Small intestine (tissue), 16 donors: ENCODE data around the gene ATF6. TPM values are rescaled to one million over a fixed set of nuclear protein-coding genes. Genes with fewer than 3 reads are reported as not detected.

Source experiments
- DNase-seq, 2 donors: peaks; one replicate each; pipeline versions ENCODE4 v3.0.0 to v3.0.0-alpha.2; 2013
- FAIRE-seq: peaks from 2 replicates; lab custom pipeline; 2012; peaks lifted over from hg19 to GRCh38; lab: Jason Lieb, UNC
- H3K27ac ChIP-seq, 3 donors: one replicate each; pipeline ENCODE4 v1.5.1; 2013; ENCODE audit warnings: low read length in 2 of 3, mild to moderate bottlenecking in 2 of 3, control low read depth in 1 of 3, inconsistent platforms in 1 of 3, low read depth in 1 of 3, moderate library complexity in 1 of 3
- H3K27me3 ChIP-seq, 3 donors: one replicate each; pipeline ENCODE4 v1.6.1; 2013; ENCODE audit warnings: low read length in 3 of 3, inconsistent platforms in 1 of 3; ENCODE audit not compliant: control insufficient read depth in 3 of 3, insufficient read depth in 3 of 3
- H3K36me3 ChIP-seq, 3 donors: one replicate each; pipeline ENCODE4 v1.6.1; 2013; ENCODE audit warnings: low read length in 3 of 3, inconsistent platforms in 1 of 3, low read depth in 1 of 3, mild to moderate bottlenecking in 1 of 3, moderate library complexity in 1 of 3; ENCODE audit not compliant: control insufficient read depth in 3 of 3, insufficient read depth in 2 of 3
- H3K4me1 ChIP-seq, 3 donors: one replicate each; pipeline ENCODE4 v1.6.1; 2013; ENCODE audit warnings: low read length in 2 of 3, inconsistent platforms in 1 of 3, low read depth in 1 of 3, mild to moderate bottlenecking in 1 of 3, moderate library complexity in 1 of 3; ENCODE audit not compliant: control insufficient read depth in 3 of 3, insufficient read depth in 2 of 3
- H3K4me3 ChIP-seq, 3 donors: one replicate each; pipeline ENCODE4 v1.5.1; 2013; ENCODE audit warnings: low read length in 3 of 3, control low read depth in 1 of 3, inconsistent platforms in 1 of 3, low read depth in 1 of 3, mild to moderate bottlenecking in 1 of 3, moderate library complexity in 1 of 3
- H3K9me3 ChIP-seq, 2 donors: one replicate each; pipeline ENCODE4 v1.6.1; 2013; ENCODE audit warnings: low read depth in 1 of 2, low read length in 1 of 2; ENCODE audit not compliant: control insufficient read depth in 2 of 2, insufficient read depth in 1 of 2
- WGBS, 3 donors: extraction: QIAGEN DNeasy Blood & Tissue Kit; methylation state at CpG; one replicate each; pipeline ENCODE4 v1.1.7; 2013; 5-methylcytosine and 5-hydroxymethylcytosine counted together
- long read RNA-seq, 10 donors: transcript quantifications; one replicate each; lab custom pipeline, GENCODE V29; 2026
- polyA plus RNA-seq, 4 donors: library from polyadenylated mRNA; stranded (reverse) in 3 of 4; unstranded in 1 of 4; fragments of 200-250 nt in 3 of 4; fragments of 120-200 nt in 1 of 4; gene quantifications; one replicate each; pipeline versions ENCODE4 v1.2.1 to v1.2.3, GENCODE V29; 2013
- donor health status: healthy with polysubstance abuse.
- donor health status: control.
- donor health status: control.
- donor health status: Bipolar disorder and iron deficiency.
- donor health status: healthy.

ATF6 gene
- polyA plus RNA-seq = 10 to 100 TPM in 1 of 4 donors, 1 to 10 TPM in 3; 2.7 to 19.6 (median 6.1) TPM
- long read RNA-seq, donor 1 = 0 reads
- long read RNA-seq, donor 2, full-length matches to known transcripts = 1 of 1 reads
- long read RNA-seq, donor 2, partial matches to known transcripts = 0 of 1 reads
- long read RNA-seq, donor 2, other reads (novel, unspliced or antisense) = 0 of 1 reads
- long read RNA-seq, donor 3, full-length matches to known transcripts = 1 of 18 reads
- long read RNA-seq, donor 3, partial matches to known transcripts = 17 of 18 reads
- long read RNA-seq, donor 3, other reads (novel, unspliced or antisense) = 0 of 18 reads
- long read RNA-seq, donor 4 = 0 reads
- long read RNA-seq, donor 5 = 0 reads
- long read RNA-seq, donor 6, full-length matches to known transcripts = 2 of 2 reads
- long read RNA-seq, donor 6, partial matches to known transcripts = 0 of 2 reads
- long read RNA-seq, donor 6, other reads (novel, unspliced or antisense) = 0 of 2 reads
- long read RNA-seq, donor 7 = 0 reads
- long read RNA-seq, donor 8, full-length matches to known transcripts = 2 of 2 reads
- long read RNA-seq, donor 8, partial matches to known transcripts = 0 of 2 reads
- long read RNA-seq, donor 8, other reads (novel, unspliced or antisense) = 0 of 2 reads
- long read RNA-seq, donor 9 = 0 reads
- long read RNA-seq, donor 10, full-length matches to known transcripts = 4 of 11 reads
- long read RNA-seq, donor 10, partial matches to known transcripts = 7 of 11 reads
- long read RNA-seq, donor 10, other reads (novel, unspliced or antisense) = 0 of 11 reads

GRCh38 chr1:161766102-161766981 is at the start of gene ATF6:
Gene ATF6, plus strand, starts transcription at chr1:161766320. Its CDS starts 41 bp downstream, at chr1:161766361.
- H3K9me3 ChIP-seq = no peaks in the 10 kb centered on the region
- no peaks in the 10 kb centered on the region for H3K36me3 ChIP-seq
- H3K4me1 ChIP-seq = peaks cover 0 to 14% (median 7%) of the 10 kb centered on the region in 3 donors
- WGBS, 3 donors = 0% methylated on average over 35 of the region's 35 CpGs
- DNase-seq (peak; percentile 91 to 97), FAIRE-seq (no peak)
- peak within 1 kb of the TSS; percentile 66 to 97 (median 89) for H3K27ac ChIP-seq
- peak within 1 kb of the TSS; percentile 61 to 98 (median 95) for H3K4me3 ChIP-seq
- no peaks in the 10 kb centered on the region for H3K27me3 ChIP-seq

- H3K9me3 ChIP-seq = no peaks in the 10 kb centered on the region
- FAIRE-seq (no peak), DNase-seq (no peak)
- no peak overlapping the region for H3K27ac ChIP-seq
- H3K27me3 ChIP-seq = peaks cover 0 to 28% (median 2%) of the 10 kb centered on the region in 3 donors
- H3K4me1 ChIP-seq = no peaks in the 10 kb centered on the region
- H3K4me3 ChIP-seq = no peak overlapping the region
- 62 to 69% (median 68%) methylated on average over 8 of the region's 8 CpGs for WGBS, 3 donors
- no peaks in the 10 kb centered on the region for H3K36me3 ChIP-seq
These were observed 47.4 kb upstream of the ATF6 start for GRCh38 chr1:161718559-161719324.

DNA sequence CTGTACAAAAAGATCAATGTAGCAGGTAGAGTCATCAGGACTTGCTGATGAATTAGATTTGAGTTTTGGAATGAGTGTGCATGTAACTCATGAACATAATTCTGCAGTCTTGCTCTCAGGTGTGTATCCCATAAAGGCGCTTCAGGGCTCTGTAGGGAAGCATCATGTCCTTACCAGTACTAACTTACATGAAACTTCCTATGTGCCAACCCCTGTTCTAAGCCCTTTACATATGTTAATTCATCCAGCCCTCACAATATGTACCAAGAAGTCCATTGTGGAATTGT is 46.9 kb upstream of the ATF6 start:
- Histone ChIP-seq H3K27me3 (peaks cover 0 to 28% (median 2%) of the 10 kb centered on the region in 3 donors), H3K36me3 (no peaks in the 10 kb centered on the region)
- 88 to 92% (median 90%) methylated on average over 1 of the region's 1 CpG for WGBS, 3 donors

DNA sequence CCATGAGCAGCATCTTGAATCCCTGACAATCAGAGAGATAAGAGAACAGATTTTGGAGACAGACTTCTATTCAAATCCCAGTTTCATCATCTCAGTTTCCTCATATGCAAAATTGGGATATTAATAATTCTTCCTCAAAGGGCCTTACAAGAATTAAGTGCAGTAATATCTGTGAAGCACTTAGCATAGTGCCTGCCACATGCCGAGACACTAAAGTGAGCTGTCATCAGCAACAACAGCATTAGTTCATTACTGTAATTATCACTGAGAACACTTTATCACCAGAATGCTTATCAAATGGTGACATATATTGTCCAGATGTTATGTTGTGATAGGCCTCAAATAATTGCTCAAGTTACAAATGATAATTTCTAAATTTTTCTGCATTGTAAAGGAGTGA is 45.7 kb upstream of the ATF6 start:
- Histone ChIP-seq H3K36me3 (no peaks in the 10 kb centered on the region), H3K4me3 (no peak overlapping the region), H3K4me1 (peaks cover 0 to under 1% (median 0%) of the 10 kb centered on the region in 3 donors), H3K27me3 (peaks cover 0 to 35% (median 2%) of the 10 kb centered on the region in 3 donors), H3K27ac (no peak overlapping the region), H3K9me3 (no peaks in the 10 kb centered on the region)
- FAIRE-seq (no peak), DNase-seq (no peak)
- WGBS, 3 donors = 70 to 83% (median 75%) methylated on average over 1 of the region's 1 CpG

More for the DNA sequence above, 46.9 kb upstream of the ATF6 start:
- DNase-seq (no peak), FAIRE-seq (no peak)
- Histone ChIP-seq H3K4me3 (no peak overlapping the region), H3K4me1 (no peaks in the 10 kb centered on the region), H3K27ac (no peak overlapping the region), H3K9me3 (no peaks in the 10 kb centered on the region)

DNA sequence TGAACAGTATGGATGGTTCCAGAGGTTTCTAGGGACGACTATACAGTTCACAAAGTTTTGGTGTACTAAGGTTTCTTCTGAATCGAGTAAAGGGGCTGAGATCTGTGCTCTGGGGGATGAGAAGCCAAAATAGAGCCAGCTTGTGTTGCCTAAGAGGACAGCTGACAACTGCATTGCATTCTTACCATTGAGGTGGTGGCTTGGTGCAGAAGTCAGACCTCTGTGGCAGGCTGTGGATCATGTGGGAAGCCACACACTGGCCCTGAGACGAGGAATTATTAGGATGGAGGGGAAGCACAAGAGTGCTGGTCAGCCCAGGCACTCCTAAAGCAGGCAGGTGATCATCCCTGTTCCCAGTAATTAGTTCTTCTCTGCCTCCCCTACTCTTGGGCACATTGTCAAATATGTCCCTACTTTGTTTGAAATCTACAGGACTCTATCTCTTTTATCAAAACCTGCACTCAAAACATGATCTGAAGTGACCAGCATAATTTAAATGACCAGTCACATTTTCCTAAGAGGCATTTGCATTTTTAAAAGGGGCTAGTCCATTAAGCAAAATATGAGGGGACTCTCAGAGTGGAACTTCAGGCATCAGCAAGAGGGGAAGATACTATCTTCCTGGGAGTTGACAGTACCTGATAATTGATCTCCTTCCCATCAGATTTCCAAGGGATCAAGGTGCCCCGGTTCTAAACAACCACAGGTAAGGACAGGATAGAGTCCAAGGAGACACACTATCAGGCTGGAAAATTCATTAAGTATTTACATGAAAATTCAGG is 45.0 kb upstream of the ATF6 start, which contains the start of gene FCRLB:
FCRLB (plus strand) TSS at position 589 of the 782 bp plus-strand sequence. CDS start 1,129 bp downstream, outside the sequence.
- Histone ChIP-seq H3K36me3 (no peaks in the 10 kb centered on the region), H3K9me3 (no peaks in the 10 kb centered on the region), H3K27me3 (peaks cover 0 to 39% (median 2%) of the 10 kb centered on the region in 3 donors), H3K4me3 (no peak within 1 kb of the TSS), H3K4me1 (peaks cover 0 to 6% (median 0%) of the 10 kb centered on the region in 3 donors), H3K27ac (no peak within 1 kb of the TSS)
- WGBS, 3 donors = 35 to 38% (median 35%) methylated on average over 3 to 4 of the region's 4 CpGs
- DNase-seq (no peak), FAIRE-seq (no peak)

GRCh38 chr1:161721738-161722343 is 44.3 kb upstream of the ATF6 start:
- DNase-seq = no peak
- 53 to 55% (median 53%) methylated on average over 8 of the region's 8 CpGs for WGBS, 3 donors

GRCh38 chr1:161722406-161722805 is 43.7 kb upstream of the ATF6 start:
- no peak for FAIRE-seq
- H3K36me3 ChIP-seq = no peaks in the 10 kb centered on the region
- no peak for DNase-seq
- H3K27me3 ChIP-seq = peaks cover 0 to 41% (median 6%) of the 10 kb centered on the region in 3 donors
- H3K9me3 ChIP-seq = no peaks in the 10 kb centered on the region
- no peak overlapping the region for H3K4me3 ChIP-seq
- 82 to 100% (median 90%) methylated on average over 1 of the region's 1 CpG for WGBS, 3 donors
- H3K27ac ChIP-seq = no peak overlapping the region
- H3K4me1 ChIP-seq = peaks cover 0 to 6% (median 0%) of the 10 kb centered on the region in 3 donors

More at GRCh38 chr1:161721738-161722343, 44.3 kb upstream of the ATF6 start:
- Histone ChIP-seq H3K36me3 (no peaks in the 10 kb centered on the region), H3K4me3 (no peak overlapping the region), H3K27me3 (peaks cover 2 to 39% (median 6%) of the 10 kb centered on the region in 3 donors), H3K9me3 (no peaks in the 10 kb centered on the region), H3K27ac (no peak overlapping the region), H3K4me1 (peaks cover 0 to 6% (median 0%) of the 10 kb centered on the region in 3 donors)
- no peak for FAIRE-seq
